Thyroid gland (tissue), 4 donors: ENCODE data around the gene COL4A1.

Experiments
- CTCF ChIP-seq, 6 experiments: fragments of 200-600 bp in 3 of 6; fragments of 450-650 bp in 3 of 6; sonication (generic) in 3 of 6; IDR thresholded peaks; one replicate each; pipeline ENCODE4 v1.5.1; 2016 to 2019; ENCODE audit warnings: antibody characterized with exemption in 6 of 6, mild to moderate bottlenecking in 2 of 6, inconsistent platforms in 1 of 6, moderate library complexity in 1 of 6
- POLR2A ChIP-seq, 2 donors: fragments of 450-650 bp; IDR thresholded peaks; one replicate each; pipeline ENCODE4 v1.6.1; 2017; ENCODE audit warnings: antibody characterized with exemption in 2 of 2, mild to moderate bottlenecking in 2 of 2, moderate library complexity in 1 of 2

DNA sequence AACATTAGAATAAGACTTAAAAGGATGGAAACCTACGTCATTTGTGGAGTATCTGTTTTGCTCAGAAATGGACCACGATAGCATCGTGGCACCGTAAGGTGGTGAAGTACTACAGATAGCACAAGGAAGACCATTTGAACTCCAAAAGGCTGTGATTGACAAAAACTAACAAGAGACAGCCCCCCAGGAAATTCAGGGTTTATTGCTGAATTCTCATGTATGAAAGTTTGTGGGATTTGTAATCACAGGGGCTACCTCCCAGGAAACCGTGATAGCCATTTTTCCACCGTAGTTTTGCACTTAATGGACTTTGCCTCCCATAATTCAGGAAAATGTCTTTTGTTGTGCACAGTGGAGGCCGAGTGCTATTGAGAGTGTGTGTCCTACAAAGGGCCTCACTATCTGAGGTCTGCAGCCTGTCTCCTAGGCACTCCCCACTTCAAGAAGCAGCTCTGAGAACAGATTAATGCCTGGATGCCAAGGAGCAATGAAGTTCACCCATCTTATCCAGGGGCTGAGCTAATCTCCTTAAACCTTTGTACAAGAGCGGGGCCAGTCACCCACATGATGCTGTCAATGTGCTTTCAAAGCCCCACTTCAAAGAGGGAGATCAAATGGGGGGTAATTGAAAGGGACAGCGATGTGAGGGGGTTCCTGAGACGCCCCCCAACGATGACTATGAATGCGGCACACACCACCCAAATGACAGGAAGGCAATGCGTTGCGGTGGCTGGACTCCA is 182.6 kb downstream of the COL4A1 start:
- TF ChIP-seq CTCF (IDR thresholded peaks at IDR 0.05) (no peak), POLR2A (IDR thresholded peaks at IDR 0.05) (no peak)
